Measurements from ENCODE around the gene ELF1. TPM values are rescaled to one million over a fixed set of nuclear protein-coding genes. Genes with fewer than 3 reads are reported as not detected.

The ELF1 gene
- total and polyA plus RNA-seq, 10 of the 15 experiments (the other 5 are each of a cell fraction or from before 2014, with no cell fraction given), result 43.3 to 97.6 (median 55.7) TPM

- POLR2A ChIA-PET, result interaction anchor here (0.6 to 1.4 kb wide), 2 partner anchors 17 to 23 kb away, joined by 4 read pairs; no protein-coding TSS in a partner anchor
- Histone ChIP-seq H3K9me3 (replicated peaks; ENCODE audit: control insufficient read depth, insufficient read depth, low read length) (no peaks in the 10 kb centered on the region), H3K4me1 (ENCODE audit: control insufficient read depth, insufficient read depth, low read length) (peaks cover 6% of the 10 kb centered on the region), H3K36me3 (ENCODE audit: control insufficient read depth in 2 of 2, insufficient read depth in 2 of 2, low read length in 1 of 2) (peaks cover 4 to 29% of the 10 kb centered on the region in 2 experiments), H4K20me1 (ENCODE audit: control insufficient read depth, insufficient read depth) (no peaks in the 10 kb centered on the region), H3K79me2 (ENCODE audit: control insufficient read depth, insufficient read depth, low read length) (peaks cover 7% of the 10 kb centered on the region), H3K9ac (ENCODE audit: control insufficient read depth, insufficient read depth, low read length) (no peak overlapping the region), H3K27me3 (replicated peaks in 1 of 2; ENCODE audit: control insufficient read depth in 2 of 2, insufficient read depth in 2 of 2, low read length in 1 of 2) (no peaks in the 10 kb centered on the region), H2AFZ (ENCODE audit: control insufficient read depth, low read depth, low read length) (no peak overlapping the region), H3K4me2 (ENCODE audit: control insufficient read depth, insufficient read depth) (no peak overlapping the region), H3K27ac (ENCODE audit: control insufficient read depth, insufficient read depth) (no peak overlapping the region), H3K4me3 (no peak overlapping the region)
- 97% methylated on average over 3 of the region's 3 CpGs for WGBS (ENCODE audit: insufficient coverage, insufficient replicate concordance, low lambda C conversion rate, missing lambda C conversion rate)
- in situ Hi-C loops (cut with MboI), result no loop called here
- CTCF ChIA-PET, result interaction anchor here (0.8 to 2.1 kb wide), 5 partner anchors 9 to 152 kb away, joined by 3 to 13 read pairs (median 5); no protein-coding TSS in a partner anchor
- SMC1A ChIA-PET (ENCODE audit: uncharacterized antibody, unreplicated experiment), result interaction anchor here (1.1 to 2.5 kb wide), 6 partner anchors 9 to 150 kb away, joined by 3 to 10 read pairs (median 3); no protein-coding TSS in a partner anchor
- FAIRE-seq (no peak), DNase-seq (ENCODE audit: low read depth, low spot score) (no peak), ATAC-seq (no peak)
- intact Hi-C loops (cut with micrococcal nuclease; ENCODE audit: unreplicated experiment), result no loop called here
- TF ChIP-seq ZBTB4 (CRISPR knock-in tag; IDR thresholded peaks at IDR 0.05) (no peak), POLR2A (IDR thresholded peaks at IDR 0.05; ENCODE audit: low read depth, low read length) (0 out of 2 replicates have a peak, but pooled peaks have one; percentile 18)
- no TSS peak for BruUV-seq (replicated peaks)
- RAD21 ChIA-PET (ENCODE audit: unreplicated experiment), result interaction anchor here (0.7 to 1.3 kb wide), 3 partner anchors 8 to 46 kb away, joined by 3 to 4 read pairs (median 3); no protein-coding TSS in a partner anchor
Observed at GRCh38 chr13:40928980-40929379, 90.1 kb downstream of the ELF1 start.

- Histone ChIP-seq H2AFZ (ENCODE audit: control insufficient read depth, low read depth, low read length) (no peak overlapping the region), H3K9ac (ENCODE audit: control insufficient read depth, insufficient read depth, low read length) (no peak overlapping the region), H3K27me3 (replicated peaks in 1 of 2; ENCODE audit: control insufficient read depth in 2 of 2, insufficient read depth in 2 of 2, low read length in 1 of 2) (no peaks in the 10 kb centered on the region), H3K27ac (ENCODE audit: control insufficient read depth, insufficient read depth) (no peak overlapping the region), H3K4me1 (ENCODE audit: control insufficient read depth, insufficient read depth, low read length) (no peaks in the 10 kb centered on the region), H3K9me3 (replicated peaks; ENCODE audit: control insufficient read depth, insufficient read depth, low read length) (no peaks in the 10 kb centered on the region), H3K4me3 (no peak overlapping the region), H3K36me3 (ENCODE audit: control insufficient read depth in 2 of 2, insufficient read depth in 2 of 2, low read length in 1 of 2) (peaks cover 1 to 26% of the 10 kb centered on the region in 2 experiments), H4K20me1 (ENCODE audit: control insufficient read depth, insufficient read depth) (no peaks in the 10 kb centered on the region), H3K4me2 (ENCODE audit: control insufficient read depth, insufficient read depth) (no peak overlapping the region), H3K79me2 (ENCODE audit: control insufficient read depth, insufficient read depth, low read length) (peaks cover 3% of the 10 kb centered on the region)
- FAIRE-seq (no peak), DNase-seq (ENCODE audit: low read depth, low spot score) (no peak), ATAC-seq (peak; percentile 21; the same call in 2 of the 3 replicates)
- ChIA-PET SMC1A (ENCODE audit: uncharacterized antibody, unreplicated experiment) (interaction anchor here (0.8 to 2.5 kb wide), 2 partner anchors 9 to 11 kb away, joined by 3 to 7 read pairs; no protein-coding TSS in a partner anchor), CTCF (interaction anchor here (1.6 to 2.1 kb wide), 2 partner anchors 11 to 151 kb away, joined by 5 to 13 read pairs; no protein-coding TSS in a partner anchor), RAD21 (ENCODE audit: unreplicated experiment) (interaction anchor here (1.4 kb wide), 1 partner anchor 64 kb away, joined by 3 read pairs; no protein-coding TSS in a partner anchor), POLR2A (interaction anchor here (0.6 kb wide), 1 partner anchor 12 kb away, joined by 3 read pairs; no protein-coding TSS in a partner anchor)
- in situ Hi-C loops (cut with MboI) (no loop called here), intact Hi-C loops (cut with micrococcal nuclease; ENCODE audit: unreplicated experiment) (no loop called here)
- BruUV-seq (replicated peaks), result no TSS peak
- WGBS (ENCODE audit: insufficient coverage, insufficient replicate concordance, low lambda C conversion rate, missing lambda C conversion rate), result 62% methylated on average over 8 of the region's 9 CpGs
- TF ChIP-seq RAD51 (IDR thresholded peaks at IDR 0.05), result no peak
- TF ChIP-seq PML (IDR thresholded peaks at IDR 0.05; ENCODE audit: low read length), result 0 out of 2 replicates have a peak, but pooled peaks have one; percentile 53
Observed at GRCh38 chr13:40927929-40928328, 91.2 kb downstream of the ELF1 start.
